SK-N-SH treated with all-trans-retinoic acid at 6 μM for 48 hours (cell line): ENCODE results near the gene FLRT1.

Experiments used
- ATAC-seq: fragments of 200-7000 bp; cut with Tn5 transposase; 3 replicates; pipeline ENCODE4 v1.9.1; 2020; ENCODE audit warnings: mild to moderate bottlenecking, moderate library complexity
- ARNTL ChIP-seq: fragments of 450-650 bp; formaldehyde crosslinking; IDR thresholded peaks from 2 replicates; pipeline ENCODE4 v1.5.0; 2020; ENCODE audit warnings: low read depth, mild to moderate bottlenecking, moderate library complexity, borderline replicate concordance
- BACH2 ChIP-seq: fragments of 250-450 bp; sonication (Bioruptor Pico); IDR thresholded peaks from 2 replicates; pipeline ENCODE4 v1.9.0; 2021; ENCODE audit warnings: mild to moderate bottlenecking, borderline replicate concordance
- CREB5 ChIP-seq: fragments of 250-450 bp; sonication (Bioruptor Pico); IDR thresholded peaks from 2 replicates; pipeline ENCODE4 v1.5.1; 2020; ENCODE audit warnings: low read depth, mild to moderate bottlenecking, moderate library complexity
- CSDC2 ChIP-seq: fragments of 250-450 bp; sonication (Bioruptor Pico); IDR thresholded peaks from 2 replicates; pipeline ENCODE4 v1.5.0; 2020; ENCODE audit warnings: mild to moderate bottlenecking, moderate library complexity
- CSRNP3 ChIP-seq: fragments of 250-450 bp; sonication (Bioruptor Pico); IDR thresholded peaks from 2 replicates; pipeline ENCODE4 v1.5.1; 2021; ENCODE audit warnings: mild to moderate bottlenecking, moderate library complexity
- ESRRG ChIP-seq: fragments of 250-450 bp; sonication (Bioruptor Pico); IDR thresholded peaks from 2 replicates; pipeline ENCODE4 v1.6.1; 2021; ENCODE audit warnings: mild to moderate bottlenecking
- GLIS3 ChIP-seq: fragments of 250-450 bp; sonication (Bioruptor Pico); IDR thresholded peaks from 2 replicates; pipeline ENCODE4 v1.5.0; 2020; ENCODE audit warnings: mild to moderate bottlenecking, moderate library complexity
- OSR1 ChIP-seq: fragments of 250-450 bp; sonication (Bioruptor Pico); IDR thresholded peaks from 2 replicates; pipeline ENCODE4 v1.8.0; 2022; ENCODE audit warnings: moderate library complexity, mild to moderate bottlenecking, inconsistent platforms
- PATZ1 ChIP-seq: fragments of 250-450 bp; sonication (Bioruptor Pico); IDR thresholded peaks from 2 replicates; pipeline ENCODE4 v1.8.0; 2020; ENCODE audit warnings: mild to moderate bottlenecking, moderate library complexity, borderline replicate concordance
- POU6F1 ChIP-seq: fragments of 250-450 bp; sonication (Bioruptor Pico); IDR thresholded peaks from 2 replicates; pipeline ENCODE4 v1.8.0; 2021; ENCODE audit warnings: low read depth, mild to moderate bottlenecking, moderate library complexity, borderline replicate concordance
- RARB ChIP-seq: fragments of 250-450 bp; sonication (Bioruptor Pico); IDR thresholded peaks from 2 replicates; pipeline ENCODE4 v1.8.0; 2021; ENCODE audit warnings: mild to moderate bottlenecking, moderate library complexity
- SNAI2 ChIP-seq: fragments of 250-450 bp; sonication (Bioruptor Pico); IDR thresholded peaks from 2 replicates; pipeline ENCODE4 v1.5.0; 2020; ENCODE audit warnings: mild to moderate bottlenecking, moderate library complexity
- TCF4 ChIP-seq: fragments of 250-450 bp; sonication (Bioruptor Pico); IDR thresholded peaks from 2 replicates; pipeline ENCODE4 v1.8.0; 2021; ENCODE audit warnings: mild to moderate bottlenecking, moderate library complexity, borderline replicate concordance
- TOX ChIP-seq: fragments of 250-450 bp; sonication (Bioruptor Pico); IDR thresholded peaks from 2 replicates; pipeline ENCODE4 v1.8.0; 2021; ENCODE audit warnings: mild to moderate bottlenecking, moderate library complexity, borderline replicate concordance
- TSHZ2 ChIP-seq: fragments of 250-450 bp; sonication (Bioruptor Pico); IDR thresholded peaks from 2 replicates; pipeline ENCODE4 v1.5.0; 2020; ENCODE audit warnings: mild to moderate bottlenecking, moderate library complexity
- ZC3H10 ChIP-seq: fragments of 250-450 bp; sonication (Bioruptor Pico); IDR thresholded peaks from 2 replicates; pipeline ENCODE4 v1.5.1; 2021; ENCODE audit warnings: mild to moderate bottlenecking, moderate library complexity
- ZFP3 ChIP-seq: fragments of 250-450 bp; sonication (Bioruptor Pico); IDR thresholded peaks from 2 replicates; pipeline ENCODE4 v1.5.0; 2020; ENCODE audit warnings: mild to moderate bottlenecking, moderate library complexity
- ZFP30 ChIP-seq: fragments of 450-650 bp; formaldehyde crosslinking; IDR thresholded peaks from 2 replicates; pipeline ENCODE4 v1.5.0; 2022; ENCODE audit warnings: mild to moderate bottlenecking, moderate library complexity

FLRT1 gene

GRCh38 chr11:64020976-64021756, 14.6 kb upstream of the FLRT1 start:
- TF ChIP-seq GLIS3 (CRISPR knock-in tag) (no peak), OSR1 (no peak)
- TF ChIP-seq, all 23 proteins: peak for 0
- ATAC-seq = no peak

- no peak for ATAC-seq
- no peak for TF ChIP-seq RARB (CRISPR knock-in tag)
- no peak for TF ChIP-seq ZFP30 (CRISPR knock-in tag)
- TF ChIP-seq ZFP3 (CRISPR knock-in tag) = no peak
- TF ChIP-seq SNAI2 (CRISPR knock-in tag) = no peak
- TF ChIP-seq CREB5 (CRISPR knock-in tag) = no peak
- TF ChIP-seq ESRRG (CRISPR knock-in tag) = no peak
- TF ChIP-seq POU6F1 (CRISPR knock-in tag) = no peak
- no peak for TF ChIP-seq ZC3H10
- no peak for TF ChIP-seq PATZ1 (CRISPR knock-in tag)
- TF ChIP-seq OSR1 = no peak
- no peak for TF ChIP-seq TOX (CRISPR knock-in tag)
- no peak for TF ChIP-seq CSDC2 (CRISPR knock-in tag)
- no peak for TF ChIP-seq ARNTL
- TF ChIP-seq CSRNP3 = no peak
- no peak for TF ChIP-seq TCF4 (CRISPR knock-in tag)
- TF ChIP-seq TSHZ2 (CRISPR knock-in tag) = no peak
- TF ChIP-seq BACH2 = no peak
- TF ChIP-seq GLIS3 (CRISPR knock-in tag) = no peak
Observed at GRCh38 chr11:64021757-64022093, 14.0 kb upstream of the FLRT1 start.

GRCh38 chr11:64022125-64022784, 13.5 kb upstream of the FLRT1 start:
- TF ChIP-seq PATZ1 (CRISPR knock-in tag) = no peak
- TF ChIP-seq, all 23 proteins: peak for 0
- ATAC-seq = no peak
